GM12872 (cell line): ENCODE results near the gene TXNRD2.
A peak's percentile ranks its signal among the peaks of the same experiment; 100 is the strongest.

ENCODE experiments used
- CTCF ChIP-seq: IDR thresholded peaks from 3 replicates; pipeline ENCODE4 v1.5.1; 2011; ENCODE audit warnings: low read depth, mild to moderate bottlenecking, low read length, moderate library complexity; ENCODE audit not compliant: insufficient read depth

Gene TXNRD2

GRCh38 chr22:19962909-19963806 is 21.5 kb upstream of the TXNRD2 start:
- TF ChIP-seq CTCF, result no peak

GRCh38 chr22:19962246-19962908 is 20.8 kb upstream of the TXNRD2 start:
- peak; percentile 64 for TF ChIP-seq CTCF

GRCh38 chr22:19961868-19962245 is 20.2 kb upstream of the TXNRD2 start:
- TF ChIP-seq CTCF, result no peak

- TF ChIP-seq CTCF, result no peak
These were observed 19.6 kb upstream of the TXNRD2 start for GRCh38 chr22:19961201-19961580.

GRCh38 chr22:19960491-19961200 is 19.0 kb upstream of the TXNRD2 start:
- no peak for TF ChIP-seq CTCF

GRCh38 chr22:19959587-19960490 is 18.2 kb upstream of the TXNRD2 start:
- TF ChIP-seq CTCF, result no peak
